Skin epidermis (tissue), 12 donors: ENCODE data around the gene PTK7.

Source experiments
- H3K27ac ChIP-seq, 21 experiments: fragments of 200-600 bp; sonication (generic) in 11 of 21; one replicate each; pipeline ENCODE4 v1.5.0; 2020; ENCODE audit warnings: mild to moderate bottlenecking in 3 of 21, inconsistent platforms in 2 of 21, moderate library complexity in 2 of 21
- H3K4me3 ChIP-seq, 7 experiments: fragments of 200-600 bp; sonication (generic) in 2 of 7; one replicate each; pipeline ENCODE4 v1.5.0; 2020; ENCODE audit warnings: inconsistent platforms in 2 of 7, mild to moderate bottlenecking in 2 of 7, moderate library complexity in 1 of 7

The PTK7 gene

GRCh38 chr6:43185391-43185985, 109.4 kb downstream of the PTK7 start:
- Histone ChIP-seq H3K4me3 (no peak overlapping the region), H3K27ac (peak overlapping the region in 9 of 21 experiments; percentile 2 to 83 (median 55))

GRCh38 chr6:43186019-43186418, 109.9 kb downstream of the PTK7 start:
- no peak overlapping the region for H3K4me3 ChIP-seq
- peak overlapping the region in 11 of 21 experiments; percentile 2 to 83 (median 55) for H3K27ac ChIP-seq

DNA sequence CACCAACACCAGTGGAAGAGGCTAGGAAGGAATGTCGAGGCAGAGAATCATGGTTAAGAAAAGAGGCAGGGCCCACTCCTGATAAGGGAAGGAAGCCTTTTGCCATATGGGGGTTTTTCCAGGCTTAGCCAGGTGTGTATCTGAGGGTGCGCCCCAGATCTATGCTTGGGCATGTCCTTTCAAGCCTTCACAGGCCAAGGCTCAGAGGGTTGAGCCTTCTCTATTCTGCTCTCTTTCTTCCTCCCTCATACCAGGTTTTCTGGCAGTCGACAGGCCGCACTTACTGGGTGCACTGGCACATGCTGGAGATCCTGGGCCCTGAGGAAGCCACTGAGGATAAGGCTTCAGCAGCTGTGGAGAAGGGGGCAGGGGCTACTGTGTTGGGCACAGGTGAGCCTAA, 110.6 kb downstream of the PTK7 start:
- H3K27ac ChIP-seq: peak overlapping the region in 14 of 21 experiments; percentile 9 to 83 (median 58)
- H3K4me3 ChIP-seq: no peak overlapping the region

GRCh38 chr6:43187821-43188220, 111.7 kb downstream of the PTK7 start:
- Histone ChIP-seq H3K4me3 (no peak overlapping the region), H3K27ac (peak overlapping the region in 4 of 21 experiments; percentile 13 to 83 (median 68))

DNA sequence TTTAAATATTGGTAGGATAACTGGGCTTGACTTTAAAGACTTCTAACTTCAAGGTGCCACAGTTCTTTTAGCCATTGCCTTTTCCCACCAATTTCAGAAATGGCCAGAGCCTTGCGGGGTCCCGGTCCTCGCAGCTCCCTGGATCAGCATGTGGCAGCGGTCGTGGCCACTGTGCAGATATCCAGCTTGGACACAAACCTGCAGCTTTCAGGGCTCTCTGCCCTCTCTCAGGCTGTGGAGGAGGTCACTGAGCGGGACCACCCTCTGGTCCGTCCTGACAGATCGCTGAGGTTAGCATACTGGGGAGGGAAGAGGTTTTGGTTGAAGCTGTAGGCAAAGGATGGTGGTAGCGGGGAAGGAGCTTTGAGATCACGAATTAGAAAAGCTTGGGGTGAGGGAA, 112.3 kb downstream of the PTK7 start:
- Histone ChIP-seq H3K4me3 (no peak overlapping the region), H3K27ac (no peak overlapping the region)

GRCh38 chr6:43189776-43190304, 113.7 kb downstream of the PTK7 start:
- H3K4me3 ChIP-seq: no peak overlapping the region
- H3K27ac ChIP-seq: no peak overlapping the region

- H3K27ac ChIP-seq: no peak overlapping the region
- no peak overlapping the region for H3K4me3 ChIP-seq
Observed at GRCh38 chr6:43192911-43193310, 116.8 kb downstream of the PTK7 start.

DNA sequence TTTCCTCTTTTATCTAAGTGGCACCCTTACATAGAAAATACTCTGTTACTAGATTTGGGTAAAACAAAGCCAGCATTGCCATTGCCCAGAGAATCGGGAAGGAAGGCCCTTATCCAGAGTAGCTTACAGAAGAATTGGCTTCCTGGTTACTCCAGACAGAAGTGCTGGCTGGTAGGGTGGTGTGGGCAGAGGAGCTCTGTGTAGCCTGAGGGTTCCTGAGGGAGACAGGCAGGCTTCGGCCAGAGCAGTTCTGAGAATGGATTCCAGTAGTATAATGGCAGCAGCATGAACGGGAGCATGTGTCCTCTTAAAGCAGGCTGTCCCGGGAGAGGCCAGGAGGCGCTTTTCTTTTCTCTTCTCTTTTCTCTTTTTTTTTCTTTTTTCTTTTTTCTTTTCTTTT, 117.8 kb downstream of the PTK7 start:
- no peak overlapping the region for H3K27ac ChIP-seq
- H3K4me3 ChIP-seq: no peak overlapping the region

- Histone ChIP-seq H3K27ac (no peak overlapping the region), H3K4me3 (no peak overlapping the region)
Observed at GRCh38 chr6:43196337-43196736, 120.2 kb downstream of the PTK7 start.

DNA sequence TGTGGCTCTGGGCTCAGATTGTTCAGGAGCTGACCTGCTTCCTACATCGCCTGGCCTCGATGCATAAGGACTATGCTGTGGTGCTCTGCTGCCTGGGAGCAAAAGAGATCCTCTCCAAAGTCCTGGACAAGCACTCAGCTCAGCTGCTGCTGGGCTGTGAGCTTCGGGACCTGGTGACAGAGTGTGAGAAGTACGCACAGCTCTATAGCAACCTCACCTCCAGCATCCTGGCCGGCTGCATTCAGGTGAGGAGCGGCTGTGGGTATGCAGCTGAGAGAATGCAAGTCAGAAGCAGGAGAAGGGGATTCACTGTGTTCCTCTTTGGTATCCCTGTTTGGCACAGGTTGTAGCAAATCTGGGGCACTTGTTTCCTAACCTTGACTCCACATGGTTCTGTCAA, 123.8 kb downstream of the PTK7 start:
- no peak overlapping the region for H3K4me3 ChIP-seq

DNA sequence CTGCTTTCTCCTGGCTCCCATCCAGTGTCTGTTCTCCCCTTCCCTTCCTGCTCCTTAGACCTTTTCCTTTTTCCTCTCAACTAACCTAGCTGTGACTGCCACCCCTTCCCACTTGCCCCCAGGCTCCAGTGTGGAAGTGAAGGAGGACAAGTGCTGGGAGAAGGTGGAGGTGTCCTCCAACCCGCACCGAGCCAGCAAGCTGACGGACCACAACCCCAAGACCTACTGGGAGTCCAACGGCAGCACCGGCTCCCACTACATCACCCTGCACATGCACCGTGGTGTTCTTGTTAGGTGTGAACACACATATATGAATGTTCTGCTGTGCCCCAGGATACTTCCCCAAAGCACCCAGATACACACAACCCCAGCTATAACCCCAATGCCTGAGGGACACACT, 124.4 kb downstream of the PTK7 start:
- no peak overlapping the region for H3K27ac ChIP-seq
- no peak overlapping the region for H3K4me3 ChIP-seq

More for the DNA sequence above, 123.8 kb downstream of the PTK7 start:
- H3K27ac ChIP-seq: no peak overlapping the region

DNA sequence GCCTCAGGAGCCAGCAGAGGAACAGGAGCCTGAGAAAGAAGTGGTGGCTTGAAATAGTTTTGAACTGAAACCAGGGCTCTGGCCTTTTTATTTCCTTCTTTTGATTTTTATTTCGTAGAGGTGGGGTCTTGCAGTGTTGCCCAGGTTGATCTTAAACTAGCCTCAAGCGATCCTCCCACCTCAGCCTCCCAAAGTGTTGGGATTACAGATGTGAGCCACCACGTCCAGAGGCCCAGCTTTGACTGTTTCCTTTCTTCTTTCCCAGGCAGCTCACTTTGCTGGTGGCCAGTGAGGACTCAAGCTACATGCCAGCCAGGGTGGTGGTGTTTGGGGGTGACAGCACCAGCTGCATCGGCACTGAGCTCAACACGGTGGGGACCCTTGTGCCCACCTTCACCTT, 126.3 kb downstream of the PTK7 start:
- Histone ChIP-seq H3K4me3 (no peak overlapping the region), H3K27ac (no peak overlapping the region)

GRCh38 chr6:43203029-43203717, 127.1 kb downstream of the PTK7 start:
- H3K4me3 ChIP-seq: no peak overlapping the region
- no peak overlapping the region for H3K27ac ChIP-seq

DNA sequence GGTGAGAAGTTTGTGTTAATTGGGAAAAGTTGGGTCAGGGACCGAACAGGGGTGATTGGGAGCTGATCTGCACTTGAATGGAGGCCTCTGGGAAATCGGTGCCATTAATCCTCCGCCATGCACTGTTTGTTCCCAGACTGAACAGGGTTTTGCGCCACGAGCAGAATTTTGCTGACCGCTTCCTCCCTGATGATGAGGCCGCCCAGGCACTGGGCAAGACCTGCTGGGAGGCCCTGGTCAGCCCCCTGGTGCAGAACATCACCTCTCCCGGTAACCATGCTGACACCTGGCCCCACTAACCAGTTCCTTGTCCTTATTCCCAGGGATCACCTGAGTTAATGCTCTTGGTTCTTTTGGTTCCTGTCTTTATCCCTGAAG, 127.6 kb downstream of the PTK7 start:
- Histone ChIP-seq H3K27ac (no peak overlapping the region), H3K4me3 (no peak overlapping the region)

DNA sequence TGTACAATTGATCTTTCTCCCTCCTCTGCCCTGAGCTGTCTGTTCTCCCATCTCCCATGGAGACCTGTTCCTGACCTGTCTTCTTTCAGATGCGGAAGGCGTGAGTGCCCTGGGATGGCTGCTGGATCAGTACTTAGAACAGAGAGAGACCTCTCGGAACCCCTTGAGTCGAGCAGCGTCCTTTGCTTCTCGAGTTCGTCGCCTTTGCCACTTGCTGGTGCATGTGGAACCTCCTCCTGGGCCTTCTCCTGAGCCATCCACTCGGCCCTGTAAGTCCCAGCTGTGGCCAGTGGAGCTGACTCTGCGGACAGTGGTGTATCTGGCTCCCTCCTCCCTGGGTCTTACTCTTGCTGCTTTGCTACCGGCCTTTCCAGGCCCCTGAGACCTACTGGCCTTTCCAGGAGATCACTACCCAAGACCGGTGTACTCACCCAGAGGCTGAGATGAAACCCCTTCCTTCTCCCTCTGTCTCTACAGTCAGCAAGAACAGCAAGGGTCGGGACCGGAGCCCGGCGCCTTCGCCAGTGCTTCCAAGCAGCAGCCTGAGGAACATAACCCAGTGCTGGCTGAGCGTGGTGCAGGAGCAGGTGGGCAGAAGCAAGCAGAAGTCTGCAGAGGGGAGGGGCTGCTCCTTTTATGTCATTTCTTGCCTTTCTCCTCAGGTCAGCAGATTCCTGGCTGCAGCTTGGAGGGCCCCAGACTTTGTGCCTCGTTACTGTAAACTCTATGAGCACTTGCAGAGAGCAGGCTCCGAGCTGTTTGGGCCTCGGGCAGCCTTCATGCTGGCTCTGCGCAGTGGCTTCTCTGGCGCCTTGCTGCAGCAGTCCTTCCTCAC, 128.4 kb downstream of the PTK7 start:
- no peak overlapping the region for H3K4me3 ChIP-seq

DNA sequence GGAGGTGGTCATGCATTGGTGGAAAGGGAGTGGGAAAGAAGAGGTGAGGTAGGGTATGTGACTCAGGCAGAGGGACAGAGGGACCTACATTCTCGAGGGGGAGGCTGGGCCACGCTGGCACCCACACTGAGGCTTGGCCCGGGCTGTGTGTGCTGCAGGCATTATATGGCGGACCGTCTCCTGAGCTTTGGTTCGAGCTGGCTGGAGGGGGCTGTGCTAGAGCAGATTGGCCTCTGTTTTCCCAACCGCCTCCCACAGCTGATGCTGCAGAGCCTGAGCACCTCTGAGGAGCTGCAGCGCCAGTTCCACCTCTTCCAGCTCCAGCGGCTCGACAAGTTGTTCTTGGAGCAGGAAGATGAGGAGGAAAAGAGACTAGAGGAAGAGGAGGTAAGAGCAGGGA, 129.7 kb downstream of the PTK7 start:
- H3K27ac ChIP-seq: no peak overlapping the region
- H3K4me3 ChIP-seq: no peak overlapping the region

More for the DNA sequence above, 128.4 kb downstream of the PTK7 start:
- no peak overlapping the region for H3K27ac ChIP-seq

DNA sequence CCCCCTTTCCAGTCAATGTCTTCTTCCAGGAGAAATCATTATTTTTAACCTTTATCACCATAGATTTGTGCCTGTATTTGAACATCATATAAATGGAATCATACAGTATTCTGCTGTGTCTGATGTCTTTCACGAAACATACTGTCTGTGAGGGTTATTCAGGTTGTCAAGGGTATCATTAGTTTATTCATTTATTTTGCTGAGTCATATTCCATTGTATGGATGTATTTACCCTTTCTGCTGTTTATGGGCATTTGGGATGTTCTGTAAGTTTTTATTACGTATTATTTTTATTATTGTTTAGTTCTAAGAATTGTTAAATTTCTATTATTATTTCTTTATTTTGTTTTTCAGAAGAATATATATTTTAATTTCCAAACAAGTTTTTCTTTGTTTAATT, 131.2 kb downstream of the PTK7 start:
- Histone ChIP-seq H3K4me3 (no peak overlapping the region), H3K27ac (no peak overlapping the region)
